Measurements from ENCODE around the gene ST6GAL1.

DNA sequence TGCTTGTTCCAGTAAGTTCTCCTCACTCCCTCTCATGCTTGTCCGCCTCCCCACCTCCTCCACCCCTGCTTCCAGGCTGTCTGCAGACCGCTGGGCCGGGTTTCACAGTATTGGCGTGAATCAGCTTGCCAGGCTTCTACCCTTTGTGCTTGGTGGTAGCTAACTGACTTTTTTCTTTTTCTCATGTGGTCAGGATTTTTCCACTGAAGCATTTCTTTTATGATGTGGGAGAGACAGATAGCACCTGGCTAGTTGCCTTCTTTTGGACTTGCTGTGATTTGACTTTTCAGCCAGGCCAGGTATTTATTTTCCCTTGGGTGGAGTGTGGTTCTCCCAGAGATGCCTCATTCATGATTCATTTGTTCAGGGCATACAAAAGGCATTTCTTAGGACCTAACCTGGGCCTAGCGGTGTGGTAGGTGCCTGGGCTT lies 60.6 kb downstream of the ST6GAL1 start:
- TF ChIP-seq, protein P1, sequence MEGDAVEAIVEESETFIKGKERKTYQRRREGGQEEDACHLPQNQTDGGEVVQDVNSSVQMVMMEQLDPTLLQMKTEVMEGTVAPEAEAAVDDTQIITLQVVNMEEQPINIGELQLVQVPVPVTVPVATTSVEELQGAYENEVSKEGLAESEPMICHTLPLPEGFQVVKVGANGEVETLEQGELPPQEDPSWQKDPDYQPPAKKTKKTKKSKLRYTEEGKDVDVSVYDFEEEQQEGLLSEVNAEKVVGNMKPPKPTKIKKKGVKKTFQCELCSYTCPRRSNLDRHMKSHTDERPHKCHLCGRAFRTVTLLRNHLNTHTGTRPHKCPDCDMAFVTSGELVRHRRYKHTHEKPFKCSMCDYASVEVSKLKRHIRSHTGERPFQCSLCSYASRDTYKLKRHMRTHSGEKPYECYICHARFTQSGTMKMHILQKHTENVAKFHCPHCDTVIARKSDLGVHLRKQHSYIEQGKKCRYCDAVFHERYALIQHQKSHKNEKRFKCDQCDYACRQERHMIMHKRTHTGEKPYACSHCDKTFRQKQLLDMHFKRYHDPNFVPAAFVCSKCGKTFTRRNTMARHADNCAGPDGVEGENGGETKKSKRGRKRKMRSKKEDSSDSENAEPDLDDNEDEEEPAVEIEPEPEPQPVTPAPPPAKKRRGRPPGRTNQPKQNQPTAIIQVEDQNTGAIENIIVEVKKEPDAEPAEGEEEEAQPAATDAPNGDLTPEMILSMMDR (IDR thresholded peaks at IDR 0.05 in 4 of 5, conservative IDR thresholded peaks at IDR 0.05 in 1 of 5): no peak
- TF ChIP-seq POLR2A (IDR thresholded peaks at IDR 0.05): no peak

Data from gastrocnemius medialis (tissue), 4 donors.